Parathyroid adenoma (tissue), 2 donors: ENCODE results near the gene GMFB.
"Not testable (repeated sequence)": the region's sequence is repeated elsewhere in the genome, so short reads cannot be mapped to it uniquely, and the experiment has no call there.

Experiments
- H2AFZ ChIP-seq: fragments of 300-600 bp; sonication (generic); one replicate; pipeline ENCODE4 v1.7.0; 2017; ENCODE audit warnings: antibody characterized with exemption, mild to moderate bottlenecking
- H3K27ac ChIP-seq: fragments of 300-600 bp; sonication (generic); one replicate; pipeline ENCODE4 v1.7.0; 2017
- H3K27me3 ChIP-seq: fragments of 300-600 bp; sonication (generic); one replicate; pipeline ENCODE4 v1.7.0; 2017; ENCODE audit warnings: low read length; ENCODE audit not compliant: control insufficient read depth, insufficient read depth
- H3K36me3 ChIP-seq: fragments of 300-600 bp; sonication (generic); one replicate; pipeline ENCODE4 v1.7.0; 2017; ENCODE audit warnings: low read length; ENCODE audit not compliant: control insufficient read depth, insufficient read depth
- H3K4me1 ChIP-seq: fragments of 300-600 bp; sonication (generic); one replicate; pipeline ENCODE4 v1.7.0; 2017; ENCODE audit warnings: control low read depth
- H3K4me2 ChIP-seq: fragments of 300-600 bp; sonication (generic); one replicate; pipeline ENCODE4 v1.7.0; 2017; ENCODE audit warnings: low read length
- H3K4me3 ChIP-seq: fragments of 300-600 bp; sonication (generic); one replicate; pipeline ENCODE4 v1.7.0; 2017; ENCODE audit warnings: low read depth, low read length
- H3K79me2 ChIP-seq: fragments of 300-600 bp; sonication (generic); one replicate; pipeline ENCODE4 v1.7.0; 2017; ENCODE audit warnings: control low read depth
- H3K9ac ChIP-seq: fragments of 300-600 bp; sonication (generic); one replicate; pipeline ENCODE4 v1.7.0; 2017; ENCODE audit warnings: mild to moderate bottlenecking
- H3K9me3 ChIP-seq: fragments of 300-600 bp; sonication (generic); one replicate; pipeline ENCODE4 v1.7.0; 2017; ENCODE audit warnings: low read length; ENCODE audit not compliant: control insufficient read depth
- CTCF ChIP-seq: fragments of 300-600 bp; sonication (generic); IDR thresholded peaks from one replicate; pipeline ENCODE4 v1.7.0; 2017; ENCODE audit warnings: antibody characterized with exemption, mild to moderate bottlenecking
- donor health status: primary hyperparathyroidism.

Gene GMFB

GRCh38 chr14:54440476-54440872 lies 48.3 kb downstream of the GMFB start:
- peak overlapping the region; percentile 76 for H2AFZ ChIP-seq
- no peaks in the 10 kb centered on the region for H3K36me3 ChIP-seq
- H3K9ac ChIP-seq, result no peak overlapping the region
- no peaks in the 10 kb centered on the region for H3K27me3 ChIP-seq
- H3K27ac ChIP-seq, result peak overlapping the region; percentile 77
- TF ChIP-seq CTCF, result no peak
- H3K9me3 ChIP-seq, result no peaks in the 10 kb centered on the region
- peak overlapping the region; percentile 63 for H3K4me2 ChIP-seq
- peaks cover 7% of the 10 kb centered on the region for H3K4me1 ChIP-seq
- peaks cover 32% of the 10 kb centered on the region for H3K79me2 ChIP-seq
- H3K4me3 ChIP-seq, result peak overlapping the region; percentile 66

- no peak overlapping the region for H3K9ac ChIP-seq
- H3K4me2 ChIP-seq, result peak overlapping the region; percentile 63
- peak overlapping the region; percentile 76 for H2AFZ ChIP-seq
- H3K9me3 ChIP-seq, result no peaks in the 10 kb centered on the region
- H3K27ac ChIP-seq, result peak overlapping the region; percentile 77
- peak overlapping the region; percentile 66 for H3K4me3 ChIP-seq
- H3K36me3 ChIP-seq, result no peaks in the 10 kb centered on the region
- H3K79me2 ChIP-seq, result peaks cover 32% of the 10 kb centered on the region
- H3K4me1 ChIP-seq, result peaks cover 7% of the 10 kb centered on the region
- no peaks in the 10 kb centered on the region for H3K27me3 ChIP-seq
- no peak for TF ChIP-seq CTCF
Observed at GRCh38 chr14:54440037-54440436, 48.7 kb downstream of the GMFB start.

- H3K4me3 ChIP-seq, result no peak overlapping the region
- no peak overlapping the region for H2AFZ ChIP-seq
- H3K9ac ChIP-seq, result no peak overlapping the region
- H3K27ac ChIP-seq, result no peak overlapping the region
- no peak for TF ChIP-seq CTCF
- H3K36me3 ChIP-seq, result no peaks in the 10 kb centered on the region
- no peaks in the 10 kb centered on the region for H3K9me3 ChIP-seq
- no peak overlapping the region for H3K4me2 ChIP-seq
- H3K79me2 ChIP-seq, result peaks cover 32% of the 10 kb centered on the region
- H3K4me1 ChIP-seq, result peaks cover 7% of the 10 kb centered on the region
- no peaks in the 10 kb centered on the region for H3K27me3 ChIP-seq
Observed at GRCh38 chr14:54438703-54439102, 50.1 kb downstream of the GMFB start.

- peaks cover 32% of the 10 kb centered on the region for H3K79me2 ChIP-seq
- H3K36me3 ChIP-seq, H3K4me2 ChIP-seq, H2AFZ ChIP-seq, H3K27me3 ChIP-seq, H3K27ac ChIP-seq, H3K4me3 ChIP-seq, H3K9ac ChIP-seq, H3K9me3 ChIP-seq, H3K4me1 ChIP-seq: not testable (repeated sequence)
Observed at GRCh38 chr14:54437954-54438353, 50.8 kb downstream of the GMFB start.

- Histone ChIP-seq H3K36me3 (no peaks in the 10 kb centered on the region), H3K27me3 (no peaks in the 10 kb centered on the region), H3K4me3 (no peak overlapping the region), H3K79me2 (peaks cover 32% of the 10 kb centered on the region), H2AFZ (no peak overlapping the region), H3K4me2 (no peak overlapping the region), H3K27ac (no peak overlapping the region), H3K9ac (no peak overlapping the region), H3K9me3 (no peaks in the 10 kb centered on the region), H3K4me1 (peaks cover 7% of the 10 kb centered on the region)
- TF ChIP-seq CTCF, result no peak
Observed at GRCh38 chr14:54435500-54435981, 53.2 kb downstream of the GMFB start.
